Fibroblast of villous mesenchyme (primary cell): Measurements from ENCODE around the gene IL12RB1. TPM values are rescaled to one million over a fixed set of nuclear protein-coding genes. Genes with fewer than 3 reads are reported as not detected.

Experiments used
- DNase-seq: peaks from one replicate; pipeline ENCODE4 v3.0.0-alpha.2; 2010; ENCODE audit warnings: low read depth
- H3K4me3 ChIP-seq: 2 replicates; pipeline ENCODE4 v1.5.1; 2011; ENCODE audit warnings: low read depth, mild to moderate bottlenecking, low read length
- CTCF ChIP-seq: IDR thresholded peaks from 2 replicates; pipeline ENCODE4 v1.5.1; 2012; ENCODE audit warnings: low read depth, mild to moderate bottlenecking, low read length; ENCODE audit not compliant: insufficient read depth
- total RNA-seq: library from RNA; depleted of rRNA; stranded (reverse); fragments of >200 nt; gene quantifications from 2 replicates; pipeline ENCODE4 v1.2.3, GENCODE V29; 2012

Gene IL12RB1
- total RNA-seq, 1 donor, result 1.3 TPM

GRCh38 chr19:18016209-18016910, 70.4 kb downstream of the IL12RB1 start:
- H3K4me3 ChIP-seq, result no peak overlapping the region
- no peak for DNase-seq
- TF ChIP-seq CTCF, result no peak

- DNase-seq, result no peak
- TF ChIP-seq CTCF, result no peak
- H3K4me3 ChIP-seq, result no peak overlapping the region
Measured at GRCh38 chr19:18014197-18014596, 72.5 kb downstream of the IL12RB1 start.

GRCh38 chr19:18013210-18014111, 73.3 kb downstream of the IL12RB1 start:
- no peak for DNase-seq
- H3K4me3 ChIP-seq, result no peak overlapping the region
- TF ChIP-seq CTCF, result no peak

GRCh38 chr19:18010149-18010548, 76.6 kb downstream of the IL12RB1 start:
- no peak for DNase-seq
- H3K4me3 ChIP-seq, result no peak overlapping the region
- TF ChIP-seq CTCF, result no peak

- no peak overlapping the region for H3K4me3 ChIP-seq
- no peak for DNase-seq
- no peak for TF ChIP-seq CTCF
Measured at GRCh38 chr19:18009412-18010066, 77.2 kb downstream of the IL12RB1 start.

Other genes starting within 250 kb of the IL12RB1 start
- gene JAK3, start 239.0 kb downstream of the IL12RB1 start, total RNA-seq, result 6.1 and 7.8 TPM in 2 replicates
- gene RPL18A, start 227.0 kb downstream of the IL12RB1 start, total RNA-seq, result 686 and 964 TPM in 2 replicates
- not detected in 2 replicates for gene SLC5A5, start 215.0 kb downstream of the IL12RB1 start, total RNA-seq
- 22.9 and 25.1 TPM in 2 replicates for gene CCDC124, start 153.9 kb downstream of the IL12RB1 start, total RNA-seq
- gene KCNN1, start 119.8 kb downstream of the IL12RB1 start, total RNA-seq, result under 0.01 TPM in 2 replicates
- gene ARRDC2, start 78.8 kb downstream of the IL12RB1 start, total RNA-seq, result 3.5 and 3.9 TPM in 2 replicates
- gene MAST3, start 10.8 kb upstream of the IL12RB1 start, total RNA-seq, result 1.9 and 3.0 TPM in 2 replicates
- gene PIK3R2, start 66.2 kb upstream of the IL12RB1 start, total RNA-seq, result 30.7 and 30.9 TPM in 2 replicates
- gene IFI30, start 86.9 kb upstream of the IL12RB1 start, total RNA-seq, result 24.2 and 29.0 TPM in 2 replicates
- 9.3 and 10.8 TPM in 2 replicates for gene MPV17L2, start 106.3 kb upstream of the IL12RB1 start, total RNA-seq
- gene RAB3A, start 117.1 kb upstream of the IL12RB1 start, total RNA-seq, result 0.97 and 1.3 TPM in 2 replicates
- under 0.01 and 0.32 TPM in 2 replicates for gene PDE4C, start 139.5 kb upstream of the IL12RB1 start, total RNA-seq
- 0.86 and 0.97 TPM in 2 replicates for gene IQCN, start 187.5 kb upstream of the IL12RB1 start, total RNA-seq
- gene JUND, start 194.7 kb upstream of the IL12RB1 start, total RNA-seq, result 111 and 150 TPM in 2 replicates
- 131 and 143 TPM in 2 replicates for gene LSM4, start 236.1 kb upstream of the IL12RB1 start, total RNA-seq